HepG2 (cell line): ENCODE measurements around the gene MPP3. TPM values are rescaled to one million over a fixed set of nuclear protein-coding genes. Genes with fewer than 3 reads are reported as not detected.

Source experiments
- ATM ChIP-seq: fragments of 450-650 bp; IDR thresholded peaks from 2 replicates; pipeline ENCODE4 v1.7.1; 2017; ENCODE audit warnings: mild to moderate bottlenecking, borderline replicate concordance
- DNMT3B ChIP-seq: conservative IDR thresholded peaks from 2 replicates; pipeline ENCODE4 v1.6.1; 2016; ENCODE audit warnings: missing biosample characterization, control low read depth
- FOXA1 ChIP-seq, 2 experiments: fragments of 450-650 bp in 1 of 2; sonication (generic) in 1 of 2; formaldehyde crosslinking in 1 of 2; IDR thresholded peaks; 2 replicates each; pipeline versions ENCODE4 v1.4.0 to v1.6.1; 2016 to 2020; ENCODE audit warnings: missing genetic modification reagents in 1 of 2
- HMGXB4 ChIP-seq, 2 experiments: sonication (generic) in 1 of 2; formaldehyde crosslinking in 1 of 2; IDR thresholded peaks; 2 replicates each; pipeline versions ENCODE4 v1.4.0 to v1.6.1; 2018 to 2020; ENCODE audit warnings: missing genetic modification reagents in 2 of 2, borderline replicate concordance in 1 of 2, low read depth in 1 of 2, mild to moderate bottlenecking in 1 of 2, missing biosample characterization in 1 of 2
- KIAA2018 ChIP-seq: sonication (generic); formaldehyde crosslinking; IDR thresholded peaks from 2 replicates; pipeline ENCODE4 v1.5.0; 2020; ENCODE audit warnings: mild to moderate bottlenecking, missing genetic modification reagents, borderline replicate concordance
- NBN ChIP-seq: fragments of 450-650 bp; conservative IDR thresholded peaks from 2 replicates; pipeline ENCODE4 v1.6.1; 2017
- SCMH1 ChIP-seq: sonication (generic); formaldehyde crosslinking; IDR thresholded peaks from 2 replicates; pipeline ENCODE4 v1.9.0; 2021; ENCODE audit warnings: missing genetic modification reagents, mild to moderate bottlenecking, borderline replicate concordance
- SP2 ChIP-seq: sonication (generic); formaldehyde crosslinking; IDR thresholded peaks from 2 replicates; pipeline ENCODE4 v1.5.1; 2020; ENCODE audit warnings: mild to moderate bottlenecking, missing genetic modification reagents
- ZBTB20 ChIP-seq: sonication (generic); formaldehyde crosslinking; IDR thresholded peaks from 2 replicates; pipeline ENCODE4 v1.8.1; 2023; ENCODE audit warnings: missing genetic modification reagents, low read depth, mild to moderate bottlenecking, borderline replicate concordance
- ZBTB7B ChIP-seq: sonication (generic); formaldehyde crosslinking; IDR thresholded peaks from 2 replicates; pipeline ENCODE4 v1.4.0; 2020; ENCODE audit warnings: missing genetic modification reagents
- ZNF207 ChIP-seq: fragments of 450-650 bp; IDR thresholded peaks from 2 replicates; pipeline ENCODE4 v1.6.1; 2016; ENCODE audit warnings: antibody characterized with exemption, borderline replicate concordance
- ZNF260 ChIP-seq: sonication (generic); formaldehyde crosslinking; IDR thresholded peaks from 2 replicates; pipeline ENCODE4 v1.4.0; 2020; ENCODE audit warnings: missing genetic modification reagents, low read depth, mild to moderate bottlenecking, borderline replicate concordance
- ZNF451 ChIP-seq: sonication (generic); formaldehyde crosslinking; IDR thresholded peaks from 2 replicates; pipeline ENCODE4 v1.5.0; 2020; ENCODE audit warnings: mild to moderate bottlenecking, missing genetic modification reagents
- ZNF546 ChIP-seq: sonication (generic); formaldehyde crosslinking; conservative IDR thresholded peaks from 2 replicates; pipeline ENCODE4 v1.8.1; 2023; ENCODE audit warnings: mild to moderate bottlenecking, missing genetic modification reagents
- ZNF550 ChIP-seq: sonication (generic); formaldehyde crosslinking; IDR thresholded peaks from 2 replicates; pipeline ENCODE4 v1.4.0; 2020; ENCODE audit warnings: mild to moderate bottlenecking, missing genetic modification reagents, borderline replicate concordance
- ZNF749 ChIP-seq: sonication (generic); formaldehyde crosslinking; IDR thresholded peaks from 2 replicates; pipeline ENCODE4 v1.8.0; 2022; ENCODE audit warnings: mild to moderate bottlenecking, missing genetic modification reagents, moderate library complexity, borderline replicate concordance
- ZNF784 ChIP-seq: sonication (generic); formaldehyde crosslinking; IDR thresholded peaks from 2 replicates; pipeline ENCODE4 v1.5.1; 2020; ENCODE audit warnings: missing genetic modification reagents, mild to moderate bottlenecking, borderline replicate concordance
- polyA plus RNA-seq, 8 experiments: library from polyadenylated mRNA; depleted of rRNA in 3 of 8; stranded (reverse) in 7 of 8; unstranded in 1 of 8; fragments of >200 nt; fragmentation: Illumina TruSeq in 4 of 8; extraction: Trizol in 4 of 8; gene quantifications; 2 replicates each; pipeline versions ENCODE4 v1.2.1 to v1.2.3, GENCODE V29; 2011 to 2016; ENCODE audit warnings: low read depth in 4 of 8, missing spikeins in 1 of 8, mixed read lengths in 1 of 8; ENCODE audit not compliant: insufficient read depth in 1 of 8
- total RNA-seq, 5 experiments: library from RNA; depleted of rRNA; stranded (reverse); fragments of >200 nt; fragmentation: Illumina TruSeq; extraction: Trizol; gene quantifications; 2 replicates each; pipeline ENCODE4 v1.2.3, GENCODE V29; 2016; ENCODE audit warnings: low read depth in 1 of 5

MPP3 gene
- total and polyA plus RNA-seq, 2 of the 13 experiments (the other 11 are each of a cell fraction or from before 2014, with no cell fraction given), result 0.91 to 1.8 TPM

GRCh38 chr17:43760254-43760852 is 72.6 kb downstream of the MPP3 start (continued):
- TF ChIP-seq ZNF260 (no peak), ZNF784 (CRISPR knock-in tag) (no peak), HMGXB4 (CRISPR knock-in tag; IDR thresholded peaks at IDR 0.05; ENCODE audit: borderline replicate concordance in 1 of 2, low read depth in 1 of 2) (peak; percentile 88 to 96; a peak in 3 of 4 replicates), FOXA1 (IDR thresholded peaks at IDR 0.05) (no peak), FOXA1 (CRISPR knock-in tag; IDR thresholded peaks at IDR 0.05) (no peak), ZNF749 (no peak), SP2 (CRISPR knock-in tag) (no peak), ATM (no peak), ZNF451 (no peak), ZBTB20 (CRISPR knock-in tag) (peak; percentile 52; the same call in 1 of the 2 replicates), ZNF546 (CRISPR knock-in tag) (0 out of 2 replicates have a peak, but pooled peaks have one; percentile 41), ZBTB7B (CRISPR knock-in tag) (no peak), KIAA2018 (CRISPR knock-in tag) (no peak), DNMT3B (0 out of 2 replicates have a peak, but pooled peaks have one; percentile 85), NBN (no peak), SCMH1 (CRISPR knock-in tag) (no peak), ZNF207 (no peak), ZNF550 (CRISPR knock-in tag) (no peak)
